Thoracic aorta (tissue), 2 donors: ENCODE measurements around the gene HSD17B8. TPM values are rescaled to one million over a fixed set of nuclear protein-coding genes. Genes with fewer than 3 reads are reported as not detected.
A peak's percentile ranks its signal among the peaks of the same experiment; 100 is the strongest.

Source experiments
- ATAC-seq: fragments of 150-250 bp; one replicate; pipeline ENCODE4 v1.8.0; 2017; ENCODE audit warnings: low read depth; ENCODE audit not compliant: insufficient number of reproducible peaks, low FRiP score
- DNase-seq: peaks from one replicate; pipeline ENCODE4 v3.0.0-alpha.2; 2020; ENCODE audit warnings: low spot score
- H3K27ac ChIP-seq, 2 donors: fragments of 200-600 bp; sonication (generic); 1 replicate in 1 of 2; 2 replicates in 1 of 2; pipeline ENCODE4 v1.5.1; 2016; ENCODE audit warnings: mild to moderate bottlenecking in 2 of 2, moderate library complexity in 2 of 2
- H3K27me3 ChIP-seq: fragments of 200-600 bp; sonication (generic); replicated peaks from 2 replicates; pipeline ENCODE4 v1.6.0; 2016; ENCODE audit warnings: mild to moderate bottlenecking; ENCODE audit not compliant: insufficient read depth
- H3K36me3 ChIP-seq: fragments of 200-600 bp; sonication (generic); one replicate; pipeline ENCODE4 v1.5.1; 2016
- H3K4me1 ChIP-seq, 2 donors: fragments of 200-600 bp; sonication (generic); 1 replicate in 1 of 2; 2 replicates in 1 of 2; pipeline versions ENCODE4 v1.5.1 to v1.6.0; 2016; ENCODE audit warnings: low read depth in 2 of 2, mild to moderate bottlenecking in 1 of 2; ENCODE audit not compliant: control insufficient read depth in 1 of 2
- H3K4me3 ChIP-seq: fragments of 200-600 bp; sonication (generic); 2 replicates; pipeline ENCODE4 v1.5.1; 2016; ENCODE audit warnings: mild to moderate bottlenecking
- H3K9me3 ChIP-seq: fragments of 200-600 bp; sonication (generic); 2 replicates; pipeline ENCODE4 v1.5.1; 2016
- total RNA-seq, 2 donors: library from RNA; depleted of rRNA; stranded (reverse); fragments of >200 nt; gene quantifications; one replicate each; pipeline versions ENCODE4 v1.1.0 to v1.2.3, GENCODE V29; 2016
- TF ChIP-seq, protein P1 (sequence below): fragments of 200-600 bp; sonication (generic); IDR thresholded peaks from one replicate; pipeline ENCODE4 v1.5.1; 2019; ENCODE audit warnings: antibody characterized with exemption

HSD17B8 gene
- total RNA-seq, 2 donors from 2014 or later: 4.0 to 15.0 TPM

- Histone ChIP-seq H3K4me1 (peaks cover 0 to 9% of the 10 kb centered on the region in 2 donors), H3K27ac (peak overlapping the region; percentile 22 to 50), H3K4me3 (peak overlapping the region; percentile 75), H3K36me3 (no peaks in the 10 kb centered on the region), H3K9me3 (no peaks in the 10 kb centered on the region), H3K27me3 (no peaks in the 10 kb centered on the region)
- TF ChIP-seq, protein P1, sequence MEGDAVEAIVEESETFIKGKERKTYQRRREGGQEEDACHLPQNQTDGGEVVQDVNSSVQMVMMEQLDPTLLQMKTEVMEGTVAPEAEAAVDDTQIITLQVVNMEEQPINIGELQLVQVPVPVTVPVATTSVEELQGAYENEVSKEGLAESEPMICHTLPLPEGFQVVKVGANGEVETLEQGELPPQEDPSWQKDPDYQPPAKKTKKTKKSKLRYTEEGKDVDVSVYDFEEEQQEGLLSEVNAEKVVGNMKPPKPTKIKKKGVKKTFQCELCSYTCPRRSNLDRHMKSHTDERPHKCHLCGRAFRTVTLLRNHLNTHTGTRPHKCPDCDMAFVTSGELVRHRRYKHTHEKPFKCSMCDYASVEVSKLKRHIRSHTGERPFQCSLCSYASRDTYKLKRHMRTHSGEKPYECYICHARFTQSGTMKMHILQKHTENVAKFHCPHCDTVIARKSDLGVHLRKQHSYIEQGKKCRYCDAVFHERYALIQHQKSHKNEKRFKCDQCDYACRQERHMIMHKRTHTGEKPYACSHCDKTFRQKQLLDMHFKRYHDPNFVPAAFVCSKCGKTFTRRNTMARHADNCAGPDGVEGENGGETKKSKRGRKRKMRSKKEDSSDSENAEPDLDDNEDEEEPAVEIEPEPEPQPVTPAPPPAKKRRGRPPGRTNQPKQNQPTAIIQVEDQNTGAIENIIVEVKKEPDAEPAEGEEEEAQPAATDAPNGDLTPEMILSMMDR: peak; percentile 96
- ATAC-seq: peak; percentile 70
- DNase-seq: peak; percentile 38
Measured at GRCh38 chr6:33161354-33162331, 42.8 kb upstream of the HSD17B8 start.

- peaks cover 0 to 9% of the 10 kb centered on the region in 2 donors for H3K4me1 ChIP-seq
- no peak overlapping the region for H3K4me3 ChIP-seq
- H3K9me3 ChIP-seq: no peaks in the 10 kb centered on the region
- H3K36me3 ChIP-seq: no peaks in the 10 kb centered on the region
- H3K27ac ChIP-seq: no peak overlapping the region
- TF ChIP-seq, protein P1: no peak
- no peaks in the 10 kb centered on the region for H3K27me3 ChIP-seq
- no peak for DNase-seq
- ATAC-seq: no peak
Measured at GRCh38 chr6:33163540-33163939, 40.9 kb upstream of the HSD17B8 start.

GRCh38 chr6:33164176-33164575, 40.3 kb upstream of the HSD17B8 start:
- H3K4me3 ChIP-seq: no peak overlapping the region
- DNase-seq (no peak), ATAC-seq (no peak)
- no peaks in the 10 kb centered on the region for H3K27me3 ChIP-seq
- no peaks in the 10 kb centered on the region for H3K9me3 ChIP-seq
- H3K27ac ChIP-seq: no peak overlapping the region
- TF ChIP-seq, protein P1: no peak
- H3K36me3 ChIP-seq: no peaks in the 10 kb centered on the region
- H3K4me1 ChIP-seq: peaks cover 0 to 9% of the 10 kb centered on the region in 2 donors

DNA sequence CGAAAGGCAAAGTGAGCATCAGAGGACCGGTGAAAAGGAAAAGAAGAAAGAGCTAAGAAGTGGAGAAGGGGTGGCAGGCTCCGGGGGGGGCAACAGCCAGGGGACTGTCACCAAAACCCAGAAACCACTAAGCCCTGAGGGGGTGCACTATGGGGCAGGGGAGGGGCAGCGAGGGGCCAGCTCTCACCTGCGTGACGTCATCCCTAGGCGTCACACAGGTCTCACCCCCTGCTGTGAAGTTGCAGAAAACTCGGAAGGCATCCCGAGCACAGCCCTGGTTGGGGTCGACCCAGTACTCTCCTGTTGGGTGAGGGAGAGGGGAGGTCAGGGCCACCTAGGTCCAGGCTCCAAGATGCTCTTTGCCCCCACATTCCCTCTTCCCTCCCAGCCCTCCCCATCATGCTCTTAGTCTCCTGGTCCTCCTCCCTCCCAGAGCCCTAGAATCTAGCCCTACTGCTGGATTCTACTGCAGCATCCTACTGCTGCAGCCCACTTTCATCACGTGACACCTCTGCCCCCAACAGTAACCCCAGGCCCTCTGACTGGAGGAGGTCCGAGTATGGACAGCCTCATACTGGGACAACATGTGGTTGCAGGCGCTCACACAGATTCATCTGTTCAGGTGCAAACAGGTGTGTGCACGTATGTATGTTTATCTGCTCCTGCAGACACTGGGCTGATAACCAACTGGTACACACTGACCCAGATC, 39.6 kb upstream of the HSD17B8 start:
- Histone ChIP-seq H3K27ac (no peak overlapping the region), H3K4me1 (peaks cover 0 to 9% of the 10 kb centered on the region in 2 donors), H3K9me3 (no peaks in the 10 kb centered on the region), H3K36me3 (no peaks in the 10 kb centered on the region), H3K27me3 (no peaks in the 10 kb centered on the region), H3K4me3 (no peak overlapping the region)
- ATAC-seq (no peak), DNase-seq (no peak)
- TF ChIP-seq, protein P1: no peak
